ENCODE data around the gene TCF23.
"Not testable (repeated sequence)": the region's sequence is repeated elsewhere in the genome, so short reads cannot be mapped to it uniquely, and the experiment has no call there.

Gene TCF23

GRCh38 chr2:27108221-27108620 lies 40.6 kb upstream of the TCF23 start:
- TF ChIP-seq CTCF (IDR thresholded peaks at IDR 0.05; ENCODE audit: unreplicated experiment in 3 of 3): no peak
- H3K27ac Mint-ChIP-seq: no peak overlapping the region
- peaks cover 10% of the 10 kb centered on the region for H3K27me3 Mint-ChIP-seq (ENCODE audit: low read depth)
- H3K4me3 Mint-ChIP-seq: no peak overlapping the region
- no peaks in the 10 kb centered on the region for H3K4me1 Mint-ChIP-seq
- H3K36me3 Mint-ChIP-seq (ENCODE audit: low read depth): no peaks in the 10 kb centered on the region
- no peaks in the 10 kb centered on the region for H3K9me3 Mint-ChIP-seq

GRCh38 chr2:27109083-27109482 lies 39.7 kb upstream of the TCF23 start:
- Mint-ChIP-seq H3K9me3 (no peaks in the 10 kb centered on the region), H3K27ac (no peak overlapping the region), H3K4me3 (no peak overlapping the region), H3K36me3 (ENCODE audit: low read depth) (no peaks in the 10 kb centered on the region), H3K4me1 (no peaks in the 10 kb centered on the region), H3K27me3 (ENCODE audit: low read depth) (peaks cover 14% of the 10 kb centered on the region)
- no peak for TF ChIP-seq CTCF (IDR thresholded peaks at IDR 0.05; ENCODE audit: unreplicated experiment in 3 of 3)

- H3K9me3 Mint-ChIP-seq; H3K4me3 Mint-ChIP-seq; H3K27ac Mint-ChIP-seq; H3K4me1 Mint-ChIP-seq; H3K36me3 Mint-ChIP-seq (ENCODE audit: low read depth): not testable (repeated sequence)
- H3K27me3 Mint-ChIP-seq (ENCODE audit: low read depth): peaks cover 20% of the 10 kb centered on the region
Measured at GRCh38 chr2:27110603-27111352, 38.0 kb upstream of the TCF23 start.

- H3K4me1 Mint-ChIP-seq; H3K27ac Mint-ChIP-seq; H3K9me3 Mint-ChIP-seq; H3K36me3 Mint-ChIP-seq (ENCODE audit: low read depth); H3K4me3 Mint-ChIP-seq: not testable (repeated sequence)
- peaks cover 25% of the 10 kb centered on the region for H3K27me3 Mint-ChIP-seq (ENCODE audit: low read depth)
Measured at GRCh38 chr2:27111392-27112078, 37.3 kb upstream of the TCF23 start.

- TF ChIP-seq CTCF (IDR thresholded peaks at IDR 0.05; ENCODE audit: unreplicated experiment in 3 of 3): no peak
- no peak overlapping the region for H3K4me3 Mint-ChIP-seq
- no peaks in the 10 kb centered on the region for H3K4me1 Mint-ChIP-seq
Measured at GRCh38 chr2:27115519-27115918, 33.3 kb upstream of the TCF23 start.

GRCh38 chr2:27117995-27118524 lies 30.7 kb upstream of the TCF23 start:
- H3K4me3 Mint-ChIP-seq: peak overlapping the region; percentile 58 to 70 (median 61)
- peaks cover 75% of the 10 kb centered on the region for H3K27me3 Mint-ChIP-seq (ENCODE audit: low read depth)
- H3K4me1 Mint-ChIP-seq: peaks cover 3% of the 10 kb centered on the region
- no peak for TF ChIP-seq CTCF (IDR thresholded peaks at IDR 0.05; ENCODE audit: unreplicated experiment in 3 of 3)
- peaks cover 2% of the 10 kb centered on the region for H3K9me3 Mint-ChIP-seq
- H3K36me3 Mint-ChIP-seq (ENCODE audit: low read depth): no peaks in the 10 kb centered on the region
- H3K27ac Mint-ChIP-seq: no peak overlapping the region

More at GRCh38 chr2:27115519-27115918, 33.3 kb upstream of the TCF23 start:
- peaks cover 2% of the 10 kb centered on the region for H3K9me3 Mint-ChIP-seq
- H3K27ac Mint-ChIP-seq: no peak overlapping the region
- no peaks in the 10 kb centered on the region for H3K36me3 Mint-ChIP-seq (ENCODE audit: low read depth)
- H3K27me3 Mint-ChIP-seq (ENCODE audit: low read depth): peaks cover 61% of the 10 kb centered on the region

Measured in nephron (organoid).